IMR-90 (cell line): ENCODE data around the gene HDGFL3. TPM values are rescaled to one million over a fixed set of nuclear protein-coding genes. Genes with fewer than 3 reads are reported as not detected.
A peak's percentile ranks its signal among the peaks of the same experiment; 100 is the strongest.

ENCODE experiments used
- ATAC-seq: fragments of 200-7000 bp; cut with Tn5 transposase; 2 replicates; pipeline ENCODE4 v1.9.1; 2020; ENCODE audit warnings: low read depth, mild to moderate bottlenecking, moderate library complexity
- BruUV-seq: library from RNA; stranded (reverse); fragments of 400-500 nt; replicated peaks from 2 replicates; lab custom pipeline; 2021; lab: Mats Ljungman, UMichigan
- CTCF ChIA-PET: fragments of 300-600 bp; formaldehyde crosslinking; extraction: SDS; loops from one replicate; lab custom pipeline; 2021; ENCODE audit warnings: antibody characterized with exemption; lab: Yijun Ruan, JAX
- POLR2A ChIA-PET: fragments of 300-600 bp; sonication (Branson Sonifier 250); formaldehyde crosslinking; loops from one replicate; lab custom pipeline; 2022; ENCODE audit warnings: antibody characterized with exemption; ENCODE audit not compliant: unreplicated experiment; lab: Charles Lee
- DNase-seq: peaks from one replicate; pipeline ENCODE4 v3.0.0; 2013
- H2AFZ ChIP-seq: replicated peaks from 2 replicates; pipeline ENCODE3; 2013; ENCODE audit warnings: low read length, mild to moderate bottlenecking; ENCODE audit not compliant: poor library complexity
- H2AK5ac ChIP-seq: 2 replicates; pipeline ENCODE4 v1.6.1; 2013; ENCODE audit warnings: low read depth, low read length, inconsistent platforms
- H2AK9ac ChIP-seq: replicated peaks from 2 replicates; pipeline ENCODE3; 2013; ENCODE audit warnings: mild to moderate bottlenecking, low read depth, low read length, moderate library complexity; ENCODE audit not compliant: poor library complexity
- H2BK120ac ChIP-seq: 2 replicates; pipeline ENCODE4 v1.6.1; 2013; ENCODE audit warnings: low read depth, low read length, inconsistent platforms
- H2BK15ac ChIP-seq: 3 replicates; pipeline ENCODE4 v1.6.1; 2013; ENCODE audit warnings: low read depth, low read length, inconsistent platforms
- H2BK20ac ChIP-seq: 2 replicates; pipeline ENCODE4 v1.6.1; 2013; ENCODE audit warnings: low read depth, mild to moderate bottlenecking, inconsistent platforms, low read length, moderate library complexity
- H2BK5ac ChIP-seq: 2 replicates; pipeline ENCODE4 v1.6.1; 2013; ENCODE audit warnings: mild to moderate bottlenecking, low read depth, low read length, inconsistent platforms; ENCODE audit not compliant: poor library complexity, severe bottlenecking
- H3K14ac ChIP-seq: replicated peaks from 2 replicates; pipeline ENCODE4 v1.6.1; 2013; ENCODE audit warnings: low read depth, low read length, inconsistent platforms
- H3K18ac ChIP-seq: 2 replicates; pipeline ENCODE4 v1.6.1; 2013; ENCODE audit warnings: low read depth, low read length, control low read depth
- H3K23ac ChIP-seq: 2 replicates; pipeline ENCODE4 v1.6.1; 2013; ENCODE audit warnings: low read depth, low read length, inconsistent platforms
- H3K27ac ChIP-seq: 2 replicates; pipeline ENCODE4 v1.5.1; 2013; ENCODE audit warnings: mild to moderate bottlenecking, control low read depth, low read length; ENCODE audit not compliant: insufficient read depth
- H3K27me3 ChIP-seq: 2 replicates; pipeline ENCODE4 v1.6.1; 2013; ENCODE audit warnings: low read length; ENCODE audit not compliant: control insufficient read depth, insufficient read depth
- H3K36me3 ChIP-seq: 2 replicates; pipeline ENCODE4 v1.6.1; 2013; ENCODE audit warnings: low read length, mixed read lengths; ENCODE audit not compliant: control insufficient read depth, insufficient read depth
- H3K4ac ChIP-seq: 2 replicates; pipeline ENCODE4 v1.6.1; 2013; ENCODE audit warnings: low read depth, low read length, inconsistent platforms
- H3K4me1 ChIP-seq: 2 replicates; pipeline ENCODE4 v1.6.1; 2013; ENCODE audit warnings: low read length, mixed read lengths; ENCODE audit not compliant: control insufficient read depth, insufficient read depth
- H3K4me2 ChIP-seq: 2 replicates; pipeline ENCODE4 v1.6.1; 2013; ENCODE audit warnings: low read depth, mild to moderate bottlenecking, control low read depth, low read length, moderate library complexity
- H3K4me3 ChIP-seq: 2 replicates; pipeline ENCODE4 v1.5.1; 2013; ENCODE audit warnings: low read depth, mild to moderate bottlenecking, control low read depth, low read length, moderate library complexity; ENCODE audit not compliant: insufficient read depth
- H3K56ac ChIP-seq: 2 replicates; pipeline ENCODE4 v1.6.1; 2013; ENCODE audit warnings: low read length, inconsistent platforms; ENCODE audit not compliant: insufficient read depth; ENCODE audit errors: extremely low read depth
- H3K79me1 ChIP-seq, 2 experiments: 2 replicates each; pipeline ENCODE4 v1.6.1; 2013; ENCODE audit warnings: low read length in 2 of 2, inconsistent platforms in 1 of 2, low read depth in 1 of 2
- H3K9ac ChIP-seq: 2 replicates; pipeline ENCODE4 v1.6.1; 2013; ENCODE audit warnings: low read depth, low read length, control low read depth
- H3K9me1 ChIP-seq: 2 replicates; pipeline ENCODE4 v1.6.1; 2013; ENCODE audit warnings: low read length, inconsistent platforms; ENCODE audit not compliant: insufficient read depth
- H3K9me3 ChIP-seq: 2 replicates; pipeline ENCODE4 v1.6.1; 2013; ENCODE audit warnings: low read length; ENCODE audit not compliant: control insufficient read depth, insufficient read depth
- H4K20me1 ChIP-seq: 2 replicates; pipeline ENCODE4 v1.6.1; 2013; ENCODE audit warnings: low read length, inconsistent platforms; ENCODE audit not compliant: insufficient read depth
- H4K5ac ChIP-seq: 2 replicates; pipeline ENCODE4 v1.6.1; 2013; ENCODE audit warnings: mild to moderate bottlenecking, low read depth, low read length, control low read depth
- H4K8ac ChIP-seq, 2 experiments: 2 replicates each; pipeline ENCODE4 v1.6.1; 2013; ENCODE audit warnings: low read depth in 2 of 2, low read length in 2 of 2, control low read depth in 1 of 2, inconsistent platforms in 1 of 2
- H4K91ac ChIP-seq: 2 replicates; pipeline ENCODE4 v1.6.1; 2013; ENCODE audit warnings: low read depth, low read length, inconsistent platforms; ENCODE audit not compliant: insufficient read depth
- BHLHE40 ChIP-seq: fragments of 150-350 bp; IDR thresholded peaks from 2 replicates; pipeline ENCODE4 v1.6.1; 2016; ENCODE audit warnings: mild to moderate bottlenecking, low read depth, low read length
- CEBPB ChIP-seq: IDR thresholded peaks from 2 replicates; pipeline ENCODE4 v1.6.1; 2012; ENCODE audit warnings: low read depth, low read length, improper control_type of control experiment
- CHD1 ChIP-seq: IDR thresholded peaks from 2 replicates; pipeline ENCODE4 v1.6.1; 2012; ENCODE audit warnings: low read depth, low read length, improper control_type of control experiment
- FOS ChIP-seq: fragments of 150-350 bp; IDR thresholded peaks from 2 replicates; pipeline ENCODE4 v1.6.1; 2016; ENCODE audit warnings: low read depth, low read length
- MAFK ChIP-seq: IDR thresholded peaks from 2 replicates; pipeline ENCODE4 v1.6.1; 2012; ENCODE audit warnings: low read depth, low read length, improper control_type of control experiment
- MAZ ChIP-seq: IDR thresholded peaks from 2 replicates; pipeline ENCODE4 v1.6.1; 2012; ENCODE audit warnings: low read depth, mild to moderate bottlenecking, low read length, improper control_type of control experiment, moderate library complexity, borderline replicate concordance
- MXI1 ChIP-seq: IDR thresholded peaks from 2 replicates; pipeline ENCODE4 v1.6.1; 2012; ENCODE audit warnings: low read depth, mild to moderate bottlenecking, low read length, moderate library complexity, borderline replicate concordance
- NFE2L2 ChIP-seq: fragments of 150-350 bp; IDR thresholded peaks from 2 replicates; pipeline ENCODE4 v1.6.1; 2016; ENCODE audit warnings: low read depth, mild to moderate bottlenecking, low read length
- POLR2A ChIP-seq: IDR thresholded peaks from 2 replicates; pipeline ENCODE4 v1.6.1; 2012; ENCODE audit warnings: mild to moderate bottlenecking, low read depth, low read length
- RAD21 ChIP-seq: IDR thresholded peaks from 2 replicates; pipeline ENCODE4 v1.6.1; 2012; ENCODE audit warnings: low read length, improper control_type of control experiment
- RCOR1 ChIP-seq: IDR thresholded peaks from 2 replicates; pipeline ENCODE4 v1.6.1; 2012; ENCODE audit warnings: mild to moderate bottlenecking, low read length, improper control_type of control experiment; ENCODE audit not compliant: insufficient replicate concordance
- RFX5 ChIP-seq: IDR thresholded peaks from 2 replicates; pipeline ENCODE4 v1.8.0; 2012; ENCODE audit warnings: low read depth, mild to moderate bottlenecking, low read length, moderate library complexity
- WGBS, 2 experiments: methylation state at CpG; one replicate each; pipeline versions ENCODE4 v1.1.5 to v1.1.7; 2013; ENCODE audit warnings: missing lambda C conversion rate in 2 of 2; ENCODE audit not compliant: insufficient read length in 1 of 2; ENCODE audit errors: extremely low coverage in 2 of 2; 5-methylcytosine and 5-hydroxymethylcytosine counted together
- dilution Hi-C: fragments of 300-500 bp; cut with HindIII; formaldehyde crosslinking; loops from one replicate; pipeline ENCODE4 v1.14.3; 2018; ENCODE audit warnings: low sequenced_read_pairs; ENCODE audit not compliant: unreplicated experiment
- in situ Hi-C: fragments of 300-500 bp; cut with MboI; formaldehyde crosslinking; loops from 3 replicates; pipeline ENCODE4 v1.14.3; 2019; ENCODE audit warnings: low sequenced_read_pairs, inconsistent platforms, mixed read lengths
- intact Hi-C: fragments of 100-400 bp; cut with micrococcal nuclease; formaldehyde crosslinking; loops from 2 replicates; pipeline ENCODE4 v1.10.0; 2022
- polyA plus RNA-seq, 3 experiments: library from polyadenylated mRNA; depleted of rRNA; stranded (reverse); fragments of >200 nt; gene quantifications; 2 replicates each; pipeline ENCODE4 v1.2.3, GENCODE V29; 2012; ENCODE audit warnings: low replicate concordance in 1 of 3
- total RNA-seq: library from RNA; depleted of rRNA; stranded (reverse); fragments of >200 nt; gene quantifications from 2 replicates; pipeline ENCODE4 v1.2.3, GENCODE V29; 2012

HDGFL3 gene
- total and polyA plus RNA-seq, 2 of the 4 experiments (the other 2 are of a cell fraction): 9.5 to 18.1 TPM

DNA sequence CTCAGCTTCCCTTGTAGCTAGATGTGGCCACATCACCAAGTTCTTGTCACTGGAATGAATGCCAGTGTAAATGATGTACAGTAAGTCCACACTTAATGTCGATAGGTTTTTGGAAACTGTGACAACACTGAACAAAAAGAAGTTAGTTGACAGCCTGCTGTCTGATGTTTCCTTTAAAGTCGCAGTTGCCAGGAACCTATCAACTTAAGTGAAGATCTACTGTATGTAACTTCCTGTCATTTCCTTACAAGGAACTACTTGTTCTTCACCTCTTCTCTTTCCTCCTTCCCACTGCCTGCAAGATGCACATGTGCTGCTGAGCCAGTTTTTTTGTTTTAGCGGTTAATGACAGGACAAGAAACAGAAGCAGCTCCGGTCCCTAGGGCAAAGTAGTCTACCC lies 44.6 kb downstream of the HDGFL3 start:
- no peak overlapping the region for H3K56ac ChIP-seq
- peaks cover 10% of the 10 kb centered on the region; the same call in 1 of the 2 replicates for H4K20me1 ChIP-seq
- peaks cover 28 to 58% of the 10 kb centered on the region in 2 experiments for H3K79me1 ChIP-seq
- no peak overlapping the region for H3K27ac ChIP-seq
- H2BK5ac ChIP-seq: peak overlapping the region; percentile 42
- H4K91ac ChIP-seq: peak overlapping the region; percentile 21; the same call in 1 of the 2 replicates
- H3K27me3 ChIP-seq: no peaks in the 10 kb centered on the region
- peak overlapping the region; percentile 63; the same call in 1 of the 2 replicates for H3K23ac ChIP-seq
- WGBS, 2 experiments: no CpG with 5 or more reads among the region's 4 CpGs
- in situ Hi-C loops (no loop called here), dilution Hi-C loops (no loop called here), intact Hi-C loops (loop anchor here (5.0 kb wide), 1 partner anchor 39 kb away; no protein-coding TSS in a partner anchor)
- H4K5ac ChIP-seq: no peak overlapping the region
- no peak overlapping the region for H3K4me3 ChIP-seq
- peak overlapping the region; percentile 48 for H3K4ac ChIP-seq
- no peak for DNase-seq
- H2AFZ ChIP-seq: no peak overlapping the region
- BruUV-seq: no TSS peak
- peaks cover 5% of the 10 kb centered on the region for H3K9me3 ChIP-seq
- peak overlapping the region; percentile 7; the same call in 1 of the 2 replicates for H2AK5ac ChIP-seq
- TF ChIP-seq MAZ: no peak
- TF ChIP-seq FOS: no peak
- no peak for TF ChIP-seq MAFK
- no peak for TF ChIP-seq MXI1
- no peak for TF ChIP-seq CEBPB
- TF ChIP-seq RAD21: no peak
- TF ChIP-seq POLR2A: no peak
- no peak for TF ChIP-seq CHD1
- no peak for TF ChIP-seq RFX5
- TF ChIP-seq RCOR1: no peak
- no peak for TF ChIP-seq NFE2L2
- TF ChIP-seq BHLHE40: no peak
- H3K4me2 ChIP-seq: no peak overlapping the region
- peak overlapping the region; percentile 75 for H3K14ac ChIP-seq
- peak overlapping the region in 1 of 2 experiments; percentile 30; a peak in 1 of 4 replicates for H4K8ac ChIP-seq
- no peak for ATAC-seq
- no peak overlapping the region for H2BK15ac ChIP-seq
- H2BK120ac ChIP-seq: peak overlapping the region; percentile 27; the same call in 1 of the 2 replicates
- H3K9ac ChIP-seq: no peak overlapping the region
- peak overlapping the region; percentile 49 for H2BK20ac ChIP-seq
- peaks cover 2% of the 10 kb centered on the region; the same call in 1 of the 2 replicates for H3K4me1 ChIP-seq
- POLR2A ChIA-PET: no interaction called here
- H3K9me1 ChIP-seq: 0 out of 2 replicates have a peak, but pooled peaks cover 4% of the 10 kb centered on the region
- CTCF ChIA-PET: interaction anchor here (1.0 kb wide), 1 partner anchor 44 kb away, joined by 3 read pairs; no protein-coding TSS in a partner anchor
- no peaks in the 10 kb centered on the region; the same call in 1 of the 2 replicates for H3K36me3 ChIP-seq
- H2AK9ac ChIP-seq: no peak overlapping the region
- H3K18ac ChIP-seq: no peak overlapping the region
